Spleen (tissue), 7 donors: ENCODE measurements around the gene IMMP2L.

Experiments used
- CTCF ChIP-seq, 11 experiments: fragments of 200-600 bp in 7 of 11; fragments of 450-650 bp in 4 of 11; sonication (generic) in 4 of 11; IDR thresholded peaks in 8 of 11; conservative IDR thresholded peaks in 3 of 11; 1 replicate in 7 of 11; 2 replicates in 4 of 11; pipeline versions ENCODE4 v1.4.0 to v1.8.0; 2016 to 2021; ENCODE audit warnings: antibody characterized with exemption in 11 of 11, inconsistent platforms in 4 of 11, mild to moderate bottlenecking in 1 of 11
- POLR2A ChIP-seq, 3 donors: fragments of 450-650 bp; IDR thresholded peaks; one replicate each; pipeline ENCODE4 v1.5.1; 2017; ENCODE audit warnings: antibody characterized with exemption in 3 of 3, mild to moderate bottlenecking in 1 of 3
- POLR2AphosphoS5 ChIP-seq, 3 donors: sonication (generic); formaldehyde crosslinking; IDR thresholded peaks; one replicate each; pipeline ENCODE4 v1.5.1; 2017; ENCODE audit warnings: antibody characterized with exemption in 3 of 3
- donor health status: DM: no; HTN: no; CAD: no; lungs with moderate emphysema.
- donor health status: DM: no; HTN: no; CAD: no.
- donor health status: DM: no; HTN: no; CAD: no.

GRCh38 chr7:111051832-111052231 is 510.5 kb downstream of the IMMP2L start:
- no peak for TF ChIP-seq CTCF (IDR thresholded peaks at IDR 0.05 in 8 of 11, conservative IDR thresholded peaks at IDR 0.05 in 3 of 11)
- TF ChIP-seq POLR2AphosphoS5 (IDR thresholded peaks at IDR 0.05) = no peak
- no peak for TF ChIP-seq POLR2A (IDR thresholded peaks at IDR 0.05)
